ENCODE data around the gene AOPEP. TPM values are rescaled to one million over a fixed set of nuclear protein-coding genes. Genes with fewer than 3 reads are reported as not detected.

Gene AOPEP
- total RNA-seq, 6 donors from 2014 or later, result 55.4 to 410 (median 111) TPM

GRCh38 chr9:95055851-95056551, 329.5 kb downstream of the AOPEP start:
- Histone ChIP-seq H3K27ac (peak overlapping the region; percentile 3 to 85 (median 76)), H3K27me3 (no peaks in the 10 kb centered on the region), H3K4me3 (peak overlapping the region in 3 of 4 donors; percentile 5 to 30 (median 14)), H3K9me3 (no peaks in the 10 kb centered on the region), H3K4me1 (peaks cover 35 to 59% (median 47%) of the 10 kb centered on the region in 4 donors), H3K36me3 (peaks cover 0 to 2% (median 0%) of the 10 kb centered on the region in 4 donors)
- no peak for TF ChIP-seq POLR2A (IDR thresholded peaks at IDR 0.05)
- no peak for TF ChIP-seq POLR2AphosphoS5 (IDR thresholded peaks at IDR 0.05)
- TF ChIP-seq, protein P1, sequence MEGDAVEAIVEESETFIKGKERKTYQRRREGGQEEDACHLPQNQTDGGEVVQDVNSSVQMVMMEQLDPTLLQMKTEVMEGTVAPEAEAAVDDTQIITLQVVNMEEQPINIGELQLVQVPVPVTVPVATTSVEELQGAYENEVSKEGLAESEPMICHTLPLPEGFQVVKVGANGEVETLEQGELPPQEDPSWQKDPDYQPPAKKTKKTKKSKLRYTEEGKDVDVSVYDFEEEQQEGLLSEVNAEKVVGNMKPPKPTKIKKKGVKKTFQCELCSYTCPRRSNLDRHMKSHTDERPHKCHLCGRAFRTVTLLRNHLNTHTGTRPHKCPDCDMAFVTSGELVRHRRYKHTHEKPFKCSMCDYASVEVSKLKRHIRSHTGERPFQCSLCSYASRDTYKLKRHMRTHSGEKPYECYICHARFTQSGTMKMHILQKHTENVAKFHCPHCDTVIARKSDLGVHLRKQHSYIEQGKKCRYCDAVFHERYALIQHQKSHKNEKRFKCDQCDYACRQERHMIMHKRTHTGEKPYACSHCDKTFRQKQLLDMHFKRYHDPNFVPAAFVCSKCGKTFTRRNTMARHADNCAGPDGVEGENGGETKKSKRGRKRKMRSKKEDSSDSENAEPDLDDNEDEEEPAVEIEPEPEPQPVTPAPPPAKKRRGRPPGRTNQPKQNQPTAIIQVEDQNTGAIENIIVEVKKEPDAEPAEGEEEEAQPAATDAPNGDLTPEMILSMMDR (IDR thresholded peaks at IDR 0.05), result no peak
- no peak for TF ChIP-seq EP300 (IDR thresholded peaks at IDR 0.05)
- ATAC-seq (ENCODE audit: low FRiP score in 2 of 2) (peak; percentile 14 to 28), DNase-seq (peak in 1 of 2 donors; percentile 41)
- 47 to 52% methylated on average over 12 to 15 of the region's 15 CpGs for WGBS, 2 donors

GRCh38 chr9:95057101-95057500, 330.6 kb downstream of the AOPEP start:
- WGBS, 2 donors, result 28 to 40% methylated on average over 10 of the region's 10 CpGs
- peak overlapping the region in 3 of 4 donors; percentile 67 to 81 (median 72) for H3K27ac ChIP-seq
- H3K4me1 ChIP-seq, result peaks cover 35 to 52% (median 48%) of the 10 kb centered on the region in 4 donors

GRCh38 chr9:95058121-95058785, 331.8 kb downstream of the AOPEP start:
- 68 to 80% methylated on average over 7 of the region's 7 CpGs for WGBS, 2 donors
- peak overlapping the region; percentile 39 to 67 (median 58) for H3K27ac ChIP-seq

More at GRCh38 chr9:95057101-95057500, 330.6 kb downstream of the AOPEP start:
- Histone ChIP-seq H3K27me3 (no peaks in the 10 kb centered on the region), H3K36me3 (peaks cover 0 to 11% (median 0%) of the 10 kb centered on the region in 4 donors), H3K4me3 (peak overlapping the region in 2 of 4 donors; percentile 5 to 30), H3K9me3 (no peaks in the 10 kb centered on the region)
- TF ChIP-seq POLR2A (IDR thresholded peaks at IDR 0.05), result no peak
- TF ChIP-seq, protein P1 (IDR thresholded peaks at IDR 0.05), result no peak
- TF ChIP-seq EP300 (IDR thresholded peaks at IDR 0.05), result no peak
- no peak for TF ChIP-seq POLR2AphosphoS5 (IDR thresholded peaks at IDR 0.05)
- no peak for ATAC-seq (ENCODE audit: low FRiP score in 2 of 2)
- peak in 1 of 2 donors; percentile 37 for DNase-seq

GRCh38 chr9:95058795-95059386, 332.4 kb downstream of the AOPEP start:
- WGBS, 2 donors, result 75 to 84% methylated on average over 7 of the region's 7 CpGs
- Histone ChIP-seq H3K4me3 (no peak overlapping the region), H3K9me3 (no peaks in the 10 kb centered on the region), H3K4me1 (peaks cover 35 to 52% (median 46%) of the 10 kb centered on the region in 4 donors), H3K36me3 (peaks cover 5 to 29% (median 14%) of the 10 kb centered on the region in 4 donors), H3K27ac (peak overlapping the region in 3 of 4 donors; percentile 39 to 59 (median 58)), H3K27me3 (no peaks in the 10 kb centered on the region)
- ATAC-seq (ENCODE audit: low FRiP score in 2 of 2) (no peak), DNase-seq (no peak)
- TF ChIP-seq POLR2AphosphoS5 (IDR thresholded peaks at IDR 0.05) (no peak), POLR2A (IDR thresholded peaks at IDR 0.05) (no peak), EP300 (IDR thresholded peaks at IDR 0.05) (no peak)

More at GRCh38 chr9:95058121-95058785, 331.8 kb downstream of the AOPEP start:
- Histone ChIP-seq H3K36me3 (peaks cover 5 to 23% (median 8%) of the 10 kb centered on the region in 4 donors), H3K27me3 (no peaks in the 10 kb centered on the region), H3K9me3 (no peaks in the 10 kb centered on the region), H3K4me3 (no peak overlapping the region), H3K4me1 (peaks cover 35 to 53% (median 48%) of the 10 kb centered on the region in 4 donors)
- TF ChIP-seq, protein P1 (IDR thresholded peaks at IDR 0.05), result no peak
- no peak for TF ChIP-seq EP300 (IDR thresholded peaks at IDR 0.05)
- TF ChIP-seq POLR2AphosphoS5 (IDR thresholded peaks at IDR 0.05), result no peak
- TF ChIP-seq POLR2A (IDR thresholded peaks at IDR 0.05), result no peak
- DNase-seq (no peak), ATAC-seq (ENCODE audit: low FRiP score in 2 of 2) (no peak)

GRCh38 chr9:95060234-95060633, 333.7 kb downstream of the AOPEP start:
- Histone ChIP-seq H3K27me3 (no peaks in the 10 kb centered on the region), H3K36me3 (peaks cover 5 to 39% (median 18%) of the 10 kb centered on the region in 4 donors), H3K4me3 (no peak overlapping the region), H3K9me3 (no peaks in the 10 kb centered on the region), H3K4me1 (peaks cover 36 to 51% (median 43%) of the 10 kb centered on the region in 4 donors), H3K27ac (peak overlapping the region in 1 of 4 donors; percentile 9)
- 53 to 61% methylated on average over 5 of the region's 5 CpGs for WGBS, 2 donors
- DNase-seq (no peak), ATAC-seq (ENCODE audit: low FRiP score in 2 of 2) (no peak)
- TF ChIP-seq EP300 (IDR thresholded peaks at IDR 0.05) (no peak), POLR2A (IDR thresholded peaks at IDR 0.05) (no peak), POLR2AphosphoS5 (IDR thresholded peaks at IDR 0.05) (no peak)
- TF ChIP-seq, protein P1 (IDR thresholded peaks at IDR 0.05), result no peak

Data from upper lobe of left lung (tissue), 6 donors.